ENCODE results near the gene IDI2.
"Not testable (repeated sequence)": the region's sequence is repeated elsewhere in the genome, so short reads cannot be mapped to it uniquely, and the experiment has no call there.

The IDI2 gene

GRCh38 chr10:1047937-1048336, 22.3 kb upstream of the IDI2 start:
- no peak for DNase-seq (ENCODE audit: low read depth)

DNA sequence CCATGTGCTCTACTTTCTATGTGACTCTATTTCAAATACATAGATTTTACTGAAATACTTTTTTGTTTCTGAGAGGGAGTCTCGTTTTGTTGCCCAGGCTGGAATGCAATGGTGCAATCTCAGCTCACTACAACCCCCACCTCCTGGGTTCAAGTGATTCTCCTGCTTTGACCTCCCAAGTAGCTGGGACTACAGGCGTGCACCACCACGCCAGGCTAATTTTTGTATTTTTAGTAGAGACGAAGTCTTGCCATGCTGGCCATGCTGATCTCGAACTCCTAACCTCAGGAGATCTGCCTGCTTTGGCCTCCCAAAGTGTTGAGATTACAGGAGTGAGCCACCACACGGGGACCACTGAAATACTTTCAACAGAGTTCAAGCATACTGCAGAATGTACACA, 19.8 kb upstream of the IDI2 start:
- DNase-seq (ENCODE audit: low read depth) = no peak

DNA sequence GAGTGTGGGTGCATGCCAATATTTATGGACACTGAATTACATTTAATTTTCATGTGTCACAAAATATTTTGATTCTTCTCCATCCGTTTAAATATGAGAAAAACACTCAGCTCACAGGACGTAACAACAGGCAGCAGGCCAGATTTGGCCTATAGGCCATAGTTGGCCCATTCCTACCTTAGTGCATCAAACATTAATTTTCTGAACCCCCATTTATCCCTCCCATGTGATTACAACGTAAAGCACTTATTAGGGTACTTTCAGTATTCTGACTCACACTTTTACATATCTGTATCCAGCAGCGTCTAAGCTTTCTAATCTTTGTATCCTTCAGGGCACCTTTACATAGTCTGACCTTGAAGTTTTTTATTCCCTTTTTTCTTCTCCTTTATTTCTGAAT, 19.3 kb upstream of the IDI2 start:
- DNase-seq (ENCODE audit: low read depth) = no peak

DNA sequence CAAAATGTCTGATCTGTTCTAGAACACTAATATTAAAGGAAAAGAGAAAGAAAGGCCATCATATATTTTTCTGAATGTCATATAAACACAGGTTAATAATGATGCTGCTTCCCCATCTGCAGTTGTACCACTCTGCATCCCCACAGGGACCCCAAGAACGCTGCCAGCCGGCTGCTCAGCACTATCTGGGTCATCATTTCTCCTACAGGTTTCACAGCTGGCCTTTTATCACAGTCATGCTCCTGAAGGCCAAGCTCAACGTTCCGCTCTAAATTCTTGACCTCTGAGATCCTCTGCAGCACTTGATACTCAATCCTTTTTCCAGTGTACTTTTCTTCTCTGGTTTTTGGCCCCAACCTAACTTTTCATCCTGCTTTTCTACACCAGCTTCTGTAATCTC, 18.5 kb upstream of the IDI2 start:
- DNase-seq (ENCODE audit: low read depth) = no peak

GRCh38 chr10:1043532-1043995, 17.9 kb upstream of the IDI2 start:
- DNase-seq (ENCODE audit: low read depth) = no peak

- no peak for DNase-seq (ENCODE audit: low read depth)
These were observed 15.9 kb upstream of the IDI2 start for GRCh38 chr10:1041514-1041913.

GRCh38 chr10:1040133-1040532, 14.5 kb upstream of the IDI2 start:
- DNase-seq (ENCODE audit: low read depth) = no peak

DNA sequence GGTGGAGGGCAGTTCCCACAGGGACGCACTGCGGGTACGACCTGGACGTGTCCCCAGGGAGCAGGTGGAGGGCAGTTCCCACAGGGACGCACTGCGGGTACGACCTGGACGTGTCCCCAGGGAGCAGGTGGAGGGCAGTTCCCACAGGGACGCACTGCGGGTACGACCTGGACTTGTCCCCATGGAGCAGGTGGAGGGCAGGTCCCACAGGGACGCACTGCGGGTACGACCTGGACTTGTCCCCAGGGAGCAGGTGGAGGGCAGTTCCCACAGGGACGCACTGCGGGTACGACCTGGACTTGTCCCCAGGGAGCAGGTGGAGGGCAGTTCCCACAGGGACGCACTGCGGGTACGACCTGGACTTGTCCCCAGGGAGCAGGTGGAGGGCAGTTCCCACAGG, 13.1 kb upstream of the IDI2 start:
- DNase-seq (ENCODE audit: low read depth) = not testable (repeated sequence)

DNA sequence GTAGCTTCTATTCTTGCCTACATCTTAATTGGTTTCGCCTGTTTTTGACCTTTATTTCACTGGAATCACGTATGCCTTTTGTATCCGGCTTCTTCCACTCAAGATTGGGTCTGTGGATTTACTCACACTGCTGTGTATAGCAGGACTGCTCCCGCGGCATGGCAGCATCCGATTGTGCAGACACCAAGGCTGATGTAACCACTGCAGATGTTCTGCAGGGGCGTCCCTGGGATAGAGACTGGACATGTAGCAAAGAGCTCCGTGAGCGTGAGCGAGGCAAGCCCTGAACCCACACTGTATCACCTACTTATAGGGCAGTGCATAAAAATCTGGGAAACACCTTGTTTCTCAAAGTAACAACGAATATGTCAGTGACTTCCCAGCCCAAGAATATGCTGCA, 11.4 kb upstream of the IDI2 start:
- DNase-seq (ENCODE audit: low read depth) = no peak

- DNase-seq (ENCODE audit: low read depth) = no peak
These were observed 10.7 kb upstream of the IDI2 start for GRCh38 chr10:1036341-1036791.

DNA sequence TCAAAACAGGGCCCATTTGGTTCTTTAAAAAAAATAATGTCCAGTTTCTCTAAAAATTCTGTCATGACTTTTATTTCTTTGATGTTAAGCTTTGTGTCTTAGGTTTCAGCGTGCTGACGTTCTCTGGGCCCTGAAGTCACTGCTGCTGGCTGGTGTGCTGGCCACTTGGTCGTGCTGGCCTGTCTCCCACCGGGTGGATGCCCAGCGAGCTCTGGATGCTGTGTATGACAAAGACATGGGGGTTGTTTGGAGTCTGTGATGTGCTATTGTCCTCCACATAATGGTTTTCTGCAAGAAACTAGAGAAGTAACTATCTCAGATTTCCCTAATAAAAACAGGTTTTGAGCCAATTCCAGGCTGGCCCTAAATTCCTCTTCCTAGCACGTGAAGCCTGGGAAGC, 9.5 kb upstream of the IDI2 start:
- no peak for DNase-seq (ENCODE audit: low read depth)

DNA sequence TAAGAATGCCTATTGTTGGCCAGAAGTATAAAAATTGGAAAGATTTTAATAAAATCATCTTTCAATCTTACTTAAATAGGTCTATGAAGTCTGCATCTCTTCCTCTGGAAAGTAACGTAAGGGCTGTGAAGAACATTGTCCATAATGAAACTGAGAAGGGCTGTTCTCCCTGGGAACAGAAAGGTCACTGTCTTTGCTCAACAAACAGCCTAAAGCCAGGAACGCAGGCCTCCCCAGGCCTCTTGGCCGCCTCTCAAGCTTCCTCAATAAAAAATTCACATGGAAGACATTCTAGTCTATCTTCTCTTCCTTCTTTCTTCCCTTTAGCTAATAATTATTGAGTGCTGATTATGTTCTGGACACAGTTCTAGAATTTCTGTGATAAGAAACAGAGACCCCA, 9.1 kb upstream of the IDI2 start:
- DNase-seq (ENCODE audit: low read depth) = no peak

GRCh38 chr10:1033601-1034000, 7.9 kb upstream of the IDI2 start:
- no peak for DNase-seq (ENCODE audit: low read depth)

GRCh38 chr10:1029838-1030237, 4.2 kb upstream of the IDI2 start:
- DNase-seq (ENCODE audit: low read depth) = no peak

DNA sequence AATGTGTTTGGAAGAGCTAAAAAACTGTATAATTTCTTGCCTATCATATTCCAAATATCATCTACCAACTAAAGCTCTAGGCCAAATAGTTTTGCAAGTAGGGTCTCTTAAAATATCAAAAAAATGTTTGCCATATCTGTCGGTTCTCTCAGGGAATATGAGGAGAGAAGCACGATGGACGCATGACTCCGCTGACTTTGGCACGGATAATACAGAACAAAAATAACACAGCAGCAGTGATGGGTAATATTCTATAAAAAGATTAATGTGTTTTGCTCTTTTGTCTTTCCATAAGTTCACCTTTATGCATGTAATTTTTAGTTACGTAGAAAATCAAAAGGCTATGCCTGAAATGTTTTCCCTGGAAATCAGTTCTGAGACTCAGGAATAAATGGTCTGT, 919 bp upstream of the IDI2 start:
- no peak for DNase-seq (ENCODE audit: low read depth)

GRCh38 chr10:1024103-1024502, 1.6 kb downstream of the IDI2 start:
- DNase-seq (ENCODE audit: low read depth) = no peak

DNA sequence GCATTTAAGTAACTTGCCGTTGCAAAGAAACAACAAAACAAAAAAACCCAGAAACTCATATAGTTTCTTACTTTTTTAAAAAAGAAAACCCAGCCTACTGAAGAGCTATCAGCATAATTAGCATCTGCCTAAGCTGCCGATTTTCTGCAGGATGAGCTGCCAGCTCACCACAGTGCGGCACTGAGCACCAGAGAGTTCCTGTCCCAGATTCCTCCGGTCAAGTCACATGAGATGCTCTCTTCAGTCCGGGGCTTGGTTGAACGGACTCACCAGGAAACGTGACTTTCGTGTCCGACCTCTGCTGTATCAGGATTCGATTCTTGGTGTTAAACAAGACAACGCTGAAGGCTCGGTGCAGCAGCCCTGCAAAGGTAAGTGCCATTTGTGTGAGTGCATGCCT, 3.2 kb downstream of the IDI2 start:
- DNase-seq (ENCODE audit: low read depth) = no peak

- DNase-seq (ENCODE audit: low read depth) = no peak
These were observed 4.7 kb downstream of the IDI2 start for GRCh38 chr10:1020958-1021357.

DNA sequence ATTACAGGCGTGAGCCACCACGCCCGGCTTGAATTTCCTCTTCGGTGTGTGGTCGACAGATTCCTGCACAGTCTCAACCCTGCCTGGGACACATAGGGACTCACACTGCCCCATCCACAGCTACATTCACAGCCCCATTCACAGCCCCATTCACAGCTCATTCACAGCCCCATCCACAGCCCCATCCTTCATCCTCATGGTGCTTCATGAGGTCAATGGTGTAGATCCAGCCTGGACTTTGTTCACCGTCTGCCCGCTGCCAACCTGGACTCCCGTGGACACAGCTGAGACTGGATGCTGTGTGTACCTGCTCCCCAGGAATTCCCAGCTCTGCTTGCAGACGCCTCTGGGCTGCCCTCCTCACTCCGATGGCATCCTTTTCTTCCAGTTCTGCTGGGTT, 5.2 kb downstream of the IDI2 start:
- no peak for DNase-seq (ENCODE audit: low read depth)

GRCh38 chr10:1019362-1019761, 6.3 kb downstream of the IDI2 start:
- no peak for DNase-seq (ENCODE audit: low read depth)

DNA sequence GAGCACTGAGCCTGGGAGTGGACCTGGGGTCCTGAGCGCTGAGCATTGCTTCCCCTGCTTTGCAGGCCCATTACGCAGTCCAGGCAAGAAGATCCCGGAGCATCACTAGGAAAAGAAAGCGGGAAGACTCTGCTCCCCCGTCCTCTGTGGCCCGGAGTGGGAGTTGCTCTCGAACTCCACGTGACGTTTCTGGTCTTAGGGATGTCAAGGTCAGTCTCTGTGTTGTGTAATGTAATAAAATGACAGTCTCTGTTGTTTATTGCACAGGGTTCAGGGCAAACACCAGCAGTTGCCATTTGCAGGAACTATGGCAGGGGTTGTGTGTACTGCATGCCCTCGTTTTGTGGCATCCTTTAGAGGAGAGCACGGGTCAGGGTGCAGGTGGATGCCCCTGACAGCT, 10.0 kb downstream of the IDI2 start:
- DNase-seq (ENCODE audit: low read depth) = no peak

GRCh38 chr10:1011696-1012095, 14.0 kb downstream of the IDI2 start:
- no peak for DNase-seq (ENCODE audit: low read depth)

DNA sequence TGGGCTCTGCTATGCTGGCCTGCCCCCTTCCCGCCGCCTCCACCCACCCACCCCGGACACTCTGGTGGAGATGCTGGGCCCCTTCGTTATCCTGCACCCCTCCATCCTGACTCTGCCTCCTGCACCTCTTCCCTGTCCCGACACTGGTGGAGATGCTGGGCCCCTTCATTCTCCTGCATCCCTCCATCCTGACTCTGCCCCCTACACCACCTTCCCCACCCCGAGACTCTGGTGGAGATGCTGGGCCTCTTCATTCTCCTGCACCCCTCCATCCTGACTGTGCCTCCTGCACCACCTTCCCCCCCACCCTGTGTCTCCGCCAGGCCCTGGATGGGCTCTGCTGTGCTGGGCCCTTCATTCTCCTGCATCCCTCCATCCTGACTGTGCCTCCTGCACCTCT, 15.0 kb downstream of the IDI2 start:
- DNase-seq (ENCODE audit: low read depth) = no peak

GRCh38 chr10:1009947-1010346, 15.7 kb downstream of the IDI2 start:
- not testable (repeated sequence) for DNase-seq (ENCODE audit: low read depth)

- no peak for DNase-seq (ENCODE audit: low read depth)
These were observed 16.6 kb downstream of the IDI2 start for GRCh38 chr10:1009071-1009494.

Measured in stimulated activated CD8-positive, alpha-beta memory T cell treated with anti-CD3 and anti-CD28 coated beads, Interleukin-7, amount 100 ng/mL, for 24 hours (primary cell).